Activated T-cell treated with anti-CD3 and anti-CD28 coated beads, Interleukin-2, amount 50 U/mL, for 1 hour (primary cell): ENCODE data around the gene F2RL1.
"Not testable (repeated sequence)": the region's sequence is repeated elsewhere in the genome, so short reads cannot be mapped to it uniquely, and the experiment has no call there.

Source experiments
- DNase-seq: peaks from one replicate; pipeline ENCODE4 v3.0.0-alpha.2; 2020

The F2RL1 gene

GRCh38 chr5:76807296-76807695 is 11.5 kb upstream of the F2RL1 start:
- no peak for DNase-seq

- DNase-seq: no peak
Observed at GRCh38 chr5:76808141-76808691, 10.6 kb upstream of the F2RL1 start.

DNA sequence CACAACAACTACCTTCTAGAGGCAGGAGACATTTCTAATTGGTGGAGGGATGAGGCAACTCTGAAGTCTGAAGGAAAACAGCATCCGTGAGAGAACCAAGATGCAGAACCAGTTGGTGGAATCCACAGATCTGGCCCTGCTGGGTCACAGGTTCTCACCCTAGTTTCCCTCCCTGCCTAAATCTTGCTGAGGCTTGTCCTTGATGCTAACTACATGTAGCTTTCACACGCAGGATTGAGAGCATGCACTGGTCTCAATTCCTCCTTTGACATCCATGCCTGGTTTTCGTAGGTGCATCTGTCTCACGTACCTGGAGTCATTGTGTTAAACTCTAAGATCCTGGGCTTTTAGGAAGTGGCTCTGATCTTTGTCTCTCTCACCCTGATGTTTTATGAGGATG is 9.7 kb upstream of the F2RL1 start:
- no peak for DNase-seq

- DNase-seq: no peak
Observed at GRCh38 chr5:76810236-76810635, 8.6 kb upstream of the F2RL1 start.

- DNase-seq: no peak
Observed at GRCh38 chr5:76811214-76811613, 7.6 kb upstream of the F2RL1 start.

- not testable (repeated sequence) for DNase-seq
Observed at GRCh38 chr5:76812209-76812608, 6.6 kb upstream of the F2RL1 start.

DNA sequence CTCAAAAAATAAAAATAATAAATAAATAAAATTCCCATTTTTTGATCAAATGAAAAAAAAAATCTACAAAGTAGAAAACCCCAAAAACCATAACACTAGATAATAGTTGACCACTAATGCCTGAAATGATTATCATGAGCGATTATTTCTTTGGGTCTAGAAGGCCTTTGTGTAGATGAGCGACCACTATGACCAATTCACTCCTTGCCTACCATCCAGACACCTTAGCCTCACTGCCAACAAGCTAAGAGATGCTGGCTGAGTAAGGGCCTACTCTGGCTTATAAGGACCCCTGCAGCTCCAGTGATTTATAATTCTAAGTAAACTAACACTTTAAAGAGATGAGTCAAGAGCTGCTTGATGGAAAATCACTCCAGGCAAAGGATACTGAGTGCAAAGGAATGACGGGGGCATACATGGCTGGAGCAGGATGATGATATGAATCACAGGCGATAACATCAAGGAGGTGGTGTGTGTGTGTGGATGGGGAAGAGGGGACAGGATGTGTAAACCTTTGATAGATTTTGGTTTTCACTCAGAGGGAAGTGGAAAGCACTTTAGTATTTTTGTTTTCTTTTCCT is 4.8 kb upstream of the F2RL1 start:
- DNase-seq: no peak

- no peak for DNase-seq
Observed at GRCh38 chr5:76816110-76816831, 2.6 kb upstream of the F2RL1 start.

DNA sequence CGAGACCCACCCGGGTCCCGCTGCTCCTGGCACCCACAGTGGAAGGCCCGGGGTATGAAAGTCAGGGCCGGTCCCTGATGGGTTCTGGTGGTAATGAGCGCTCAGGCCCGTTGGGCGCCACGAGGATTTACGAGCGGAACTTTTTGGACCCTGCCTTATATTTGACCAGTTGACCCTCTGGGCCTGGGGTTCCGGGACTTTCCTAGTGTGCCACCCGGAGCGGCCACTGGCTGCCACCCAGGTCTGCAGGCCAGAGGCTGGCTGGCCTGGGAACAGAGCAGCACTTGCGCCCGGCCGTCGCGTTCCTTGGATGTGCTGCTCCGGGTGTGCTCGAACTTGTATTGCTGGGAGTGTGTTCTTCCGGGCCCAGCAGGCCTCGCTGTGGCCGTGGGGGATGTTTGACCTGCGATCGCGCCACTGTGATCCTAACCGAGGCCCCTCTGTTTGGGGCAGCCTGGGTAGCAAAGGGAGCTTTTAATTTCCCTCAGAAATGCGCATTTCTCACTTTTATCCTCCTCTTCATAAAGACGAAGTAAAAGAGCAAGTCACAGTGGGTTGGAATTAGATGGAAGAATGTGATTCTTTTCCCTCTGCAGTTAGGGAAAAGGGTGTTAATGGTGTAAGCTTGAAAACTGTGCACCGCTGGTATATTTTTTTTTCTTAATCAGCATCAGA is 1.2 kb downstream of the F2RL1 start:
- no peak for DNase-seq

DNA sequence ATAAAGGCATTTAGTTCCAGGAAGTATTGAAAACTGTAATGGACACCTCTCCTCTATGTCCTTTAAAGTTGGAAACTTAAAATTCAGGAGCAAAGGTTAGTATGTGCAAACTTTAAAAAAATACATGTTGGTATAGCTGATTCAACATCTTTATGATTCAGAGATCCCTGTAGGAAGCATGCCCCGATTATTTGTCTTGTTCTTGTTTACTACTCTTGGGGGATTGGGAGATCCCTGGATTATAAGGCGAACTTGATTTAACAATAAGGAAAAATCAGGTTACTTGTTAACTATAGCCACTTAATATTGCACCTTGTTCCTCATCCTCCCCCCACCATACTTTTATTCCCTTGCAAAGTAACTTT is 1.7 kb downstream of the F2RL1 start:
- DNase-seq: no peak

- no peak for DNase-seq
Observed at GRCh38 chr5:76821136-76821535, 2.3 kb downstream of the F2RL1 start.

- DNase-seq: not testable (repeated sequence)
Observed at GRCh38 chr5:76822105-76822731, 3.4 kb downstream of the F2RL1 start.

GRCh38 chr5:76826416-76826815 is 7.6 kb downstream of the F2RL1 start:
- not testable (repeated sequence) for DNase-seq

- no peak for DNase-seq
Observed at GRCh38 chr5:76831110-76831452, 12.3 kb downstream of the F2RL1 start.

GRCh38 chr5:76836181-76836580 is 17.4 kb downstream of the F2RL1 start:
- DNase-seq: no peak

DNA sequence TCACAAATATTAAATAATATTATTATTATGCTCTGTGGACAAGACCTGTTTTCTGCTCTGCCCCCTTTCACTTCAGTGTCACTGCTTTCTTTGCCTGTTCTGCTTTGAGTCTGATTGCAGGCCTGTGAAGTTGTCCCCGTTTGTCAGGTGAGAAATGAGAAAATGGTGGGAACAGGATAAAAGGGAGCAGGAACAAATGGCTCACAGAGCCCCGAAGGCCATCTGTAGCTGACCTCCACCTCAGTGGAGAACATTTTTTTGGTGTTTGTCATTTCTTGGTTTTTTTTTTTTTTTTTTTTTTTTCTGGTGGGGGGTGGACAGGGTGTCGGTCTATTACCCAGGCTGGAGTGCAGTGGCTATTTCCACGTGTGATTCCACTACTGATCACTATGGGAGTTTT is 17.8 kb downstream of the F2RL1 start:
- no peak for DNase-seq

- DNase-seq: no peak
Observed at GRCh38 chr5:76838481-76839261, 19.8 kb downstream of the F2RL1 start.

DNA sequence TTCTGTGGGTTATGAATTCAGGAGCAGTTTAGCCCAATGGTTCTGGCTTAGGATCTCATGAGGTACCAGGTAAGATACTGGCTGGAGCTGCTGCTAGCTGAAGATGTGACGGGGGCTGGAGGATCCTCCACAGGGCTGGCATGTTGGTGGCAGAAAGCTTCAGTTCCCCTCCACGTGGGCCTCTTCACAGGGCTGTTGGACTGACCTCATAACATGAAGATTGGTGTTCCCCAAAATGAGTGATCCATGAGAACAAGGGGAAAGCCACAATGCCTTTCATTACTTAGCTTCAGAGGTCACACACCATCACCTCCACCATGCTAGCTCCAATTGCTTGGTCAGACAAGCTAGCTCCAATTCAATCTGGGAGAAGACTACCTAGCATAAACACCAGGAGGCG is 22.5 kb downstream of the F2RL1 start:
- DNase-seq: no peak

- no peak for DNase-seq
Observed at GRCh38 chr5:76845890-76846289, 27.1 kb downstream of the F2RL1 start.

- DNase-seq: peak; percentile 22
Observed at GRCh38 chr5:76849419-76850291, 30.8 kb downstream of the F2RL1 start, which contains the start of gene S100Z. Gene S100Z, plus strand, starts transcription at chr5:76850014. Its CDS starts 25,346 bp downstream, at chr5:76875360.

- no peak for DNase-seq
Observed at GRCh38 chr5:76850543-76851145, 31.8 kb downstream of the F2RL1 start.
